ENCODE results near the gene RAB25.
"Not testable (repeated sequence)": the region's sequence is repeated elsewhere in the genome, so short reads cannot be mapped to it uniquely, and the experiment has no call there.

Gene RAB25

GRCh38 chr1:156054500-156055280 lies 6.3 kb upstream of the RAB25 start, which contains the start of gene LAMTOR2:
TSS of gene LAMTOR2 (plus strand) at chr1:156054782. CDS start at chr1:156054890, 108 bp downstream.
- DNase-seq (ENCODE audit: low spot score) = peak; percentile 94
- peak; percentile 83 for FAIRE-seq

- FAIRE-seq (no peak), DNase-seq (ENCODE audit: low spot score) (no peak)
Observed at GRCh38 chr1:156055281-156056048, 5.5 kb upstream of the RAB25 start.

GRCh38 chr1:156056326-156056849 lies 4.6 kb upstream of the RAB25 start:
- DNase-seq (ENCODE audit: low spot score) (no peak), FAIRE-seq (no peak)

- no peak for DNase-seq (ENCODE audit: low spot score)
Observed at GRCh38 chr1:156062189-156062588, 1.2 kb downstream of the RAB25 start.

GRCh38 chr1:156063997-156064285 lies 3.0 kb downstream of the RAB25 start:
- no peak for FAIRE-seq
- DNase-seq (ENCODE audit: low spot score) = no peak

More at GRCh38 chr1:156062189-156062588, 1.2 kb downstream of the RAB25 start:
- no peak for FAIRE-seq

- FAIRE-seq (no peak), DNase-seq (ENCODE audit: low spot score) (no peak)
Observed at GRCh38 chr1:156064615-156065014, 3.7 kb downstream of the RAB25 start.

GRCh38 chr1:156065212-156065611 lies 4.3 kb downstream of the RAB25 start:
- DNase-seq (ENCODE audit: low spot score) (no peak), FAIRE-seq (no peak)

GRCh38 chr1:156065871-156066270 lies 4.9 kb downstream of the RAB25 start:
- DNase-seq (ENCODE audit: low spot score) (no peak), FAIRE-seq (no peak)

GRCh38 chr1:156067262-156067661 lies 6.3 kb downstream of the RAB25 start:
- no peak for DNase-seq (ENCODE audit: low spot score)
- no peak for FAIRE-seq

GRCh38 chr1:156069490-156070455 lies 8.8 kb downstream of the RAB25 start:
- FAIRE-seq (no peak), DNase-seq (ENCODE audit: low spot score) (no peak)

- DNase-seq (ENCODE audit: low spot score) (no peak), FAIRE-seq (no peak)
Observed at GRCh38 chr1:156070548-156070947, 9.6 kb downstream of the RAB25 start.

- not testable (repeated sequence) for FAIRE-seq; DNase-seq (ENCODE audit: low spot score)
Observed at GRCh38 chr1:156071332-156071816, 10.4 kb downstream of the RAB25 start.

- FAIRE-seq (no peak), DNase-seq (ENCODE audit: low spot score) (no peak)
Observed at GRCh38 chr1:156072251-156072650, 11.3 kb downstream of the RAB25 start.

GRCh38 chr1:156073110-156073687 lies 12.2 kb downstream of the RAB25 start:
- FAIRE-seq (no peak), DNase-seq (ENCODE audit: low spot score) (no peak)

- DNase-seq (ENCODE audit: low spot score) (no peak), FAIRE-seq (no peak)
Observed at GRCh38 chr1:156073740-156074139, 12.8 kb downstream of the RAB25 start.

GRCh38 chr1:156074661-156075060 lies 13.7 kb downstream of the RAB25 start:
- DNase-seq (ENCODE audit: low spot score) = no peak
- FAIRE-seq = no peak

GRCh38 chr1:156075162-156075561 lies 14.2 kb downstream of the RAB25 start:
- FAIRE-seq (no peak), DNase-seq (ENCODE audit: low spot score) (no peak)

- no peak for DNase-seq (ENCODE audit: low spot score)
- FAIRE-seq = no peak
Observed at GRCh38 chr1:156075775-156076204, 14.8 kb downstream of the RAB25 start.

GRCh38 chr1:156076609-156077429 lies 15.9 kb downstream of the RAB25 start:
- DNase-seq (ENCODE audit: low spot score) (no peak), FAIRE-seq (no peak)

- FAIRE-seq = no peak
- no peak for DNase-seq (ENCODE audit: low spot score)
Observed at GRCh38 chr1:156077430-156077760, 16.4 kb downstream of the RAB25 start.

All from RCC 7860 (cell line).